Measurements from ENCODE around the gene CDON.

GRCh38 chr11:125992893-125993292, 69.8 kb downstream of the CDON start:
- TF ChIP-seq TEAD4 (IDR thresholded peaks at IDR 0.05; ENCODE audit: borderline replicate concordance, insufficient read depth) (no peak), TAF1 (IDR thresholded peaks at IDR 0.05; ENCODE audit: borderline replicate concordance, low read depth, low read length) (no peak), SMC3 (IDR thresholded peaks at IDR 0.05; ENCODE audit: low read depth, low read length) (no peak), RFX5 (IDR thresholded peaks at IDR 0.05; ENCODE audit: low read length) (no peak), CHD2 (IDR thresholded peaks at IDR 0.05; ENCODE audit: low read length, partially characterized antibody) (no peak), RCOR1 (IDR thresholded peaks at IDR 0.05; ENCODE audit: low read length) (no peak), POLR2AphosphoS5 (IDR thresholded peaks at IDR 0.05; ENCODE audit: low read depth, low read length) (no peak), NFIC (IDR thresholded peaks at IDR 0.05; ENCODE audit: borderline replicate concordance) (no peak), GABPA (IDR thresholded peaks at IDR 0.05; ENCODE audit: low read depth) (no peak), EP300 (IDR thresholded peaks at IDR 0.05; ENCODE audit: borderline replicate concordance in 1 of 2, low read depth in 1 of 2, low read length in 1 of 2) (no peak), RAD21 (IDR thresholded peaks at IDR 0.05; ENCODE audit: low read length) (no peak)
- TF ChIP-seq, protein P1, sequence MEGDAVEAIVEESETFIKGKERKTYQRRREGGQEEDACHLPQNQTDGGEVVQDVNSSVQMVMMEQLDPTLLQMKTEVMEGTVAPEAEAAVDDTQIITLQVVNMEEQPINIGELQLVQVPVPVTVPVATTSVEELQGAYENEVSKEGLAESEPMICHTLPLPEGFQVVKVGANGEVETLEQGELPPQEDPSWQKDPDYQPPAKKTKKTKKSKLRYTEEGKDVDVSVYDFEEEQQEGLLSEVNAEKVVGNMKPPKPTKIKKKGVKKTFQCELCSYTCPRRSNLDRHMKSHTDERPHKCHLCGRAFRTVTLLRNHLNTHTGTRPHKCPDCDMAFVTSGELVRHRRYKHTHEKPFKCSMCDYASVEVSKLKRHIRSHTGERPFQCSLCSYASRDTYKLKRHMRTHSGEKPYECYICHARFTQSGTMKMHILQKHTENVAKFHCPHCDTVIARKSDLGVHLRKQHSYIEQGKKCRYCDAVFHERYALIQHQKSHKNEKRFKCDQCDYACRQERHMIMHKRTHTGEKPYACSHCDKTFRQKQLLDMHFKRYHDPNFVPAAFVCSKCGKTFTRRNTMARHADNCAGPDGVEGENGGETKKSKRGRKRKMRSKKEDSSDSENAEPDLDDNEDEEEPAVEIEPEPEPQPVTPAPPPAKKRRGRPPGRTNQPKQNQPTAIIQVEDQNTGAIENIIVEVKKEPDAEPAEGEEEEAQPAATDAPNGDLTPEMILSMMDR (IDR thresholded peaks at IDR 0.05), result no peak
- TF ChIP-seq, protein P2, sequence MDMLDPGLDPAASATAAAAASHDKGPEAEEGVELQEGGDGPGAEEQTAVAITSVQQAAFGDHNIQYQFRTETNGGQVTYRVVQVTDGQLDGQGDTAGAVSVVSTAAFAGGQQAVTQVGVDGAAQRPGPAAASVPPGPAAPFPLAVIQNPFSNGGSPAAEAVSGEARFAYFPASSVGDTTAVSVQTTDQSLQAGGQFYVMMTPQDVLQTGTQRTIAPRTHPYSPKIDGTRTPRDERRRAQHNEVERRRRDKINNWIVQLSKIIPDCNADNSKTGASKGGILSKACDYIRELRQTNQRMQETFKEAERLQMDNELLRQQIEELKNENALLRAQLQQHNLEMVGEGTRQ (IDR thresholded peaks at IDR 0.05; ENCODE audit: borderline replicate concordance, low read depth, low read length), result no peak
- TF ChIP-seq, protein P3, sequence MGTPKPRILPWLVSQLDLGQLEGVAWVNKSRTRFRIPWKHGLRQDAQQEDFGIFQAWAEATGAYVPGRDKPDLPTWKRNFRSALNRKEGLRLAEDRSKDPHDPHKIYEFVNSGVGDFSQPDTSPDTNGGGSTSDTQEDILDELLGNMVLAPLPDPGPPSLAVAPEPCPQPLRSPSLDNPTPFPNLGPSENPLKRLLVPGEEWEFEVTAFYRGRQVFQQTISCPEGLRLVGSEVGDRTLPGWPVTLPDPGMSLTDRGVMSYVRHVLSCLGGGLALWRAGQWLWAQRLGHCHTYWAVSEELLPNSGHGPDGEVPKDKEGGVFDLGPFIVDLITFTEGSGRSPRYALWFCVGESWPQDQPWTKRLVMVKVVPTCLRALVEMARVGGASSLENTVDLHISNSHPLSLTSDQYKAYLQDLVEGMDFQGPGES (IDR thresholded peaks at IDR 0.05; ENCODE audit: low read depth, low read length), result no peak
